HG03442 (cell line): Measurements from ENCODE around the gene ZNF483.
"Not testable (repeated sequence)": the region's sequence is repeated elsewhere in the genome, so short reads cannot be mapped to it uniquely, and the experiment has no call there.

Experiments
- ATAC-seq: cut with Tn5 transposase; IDR thresholded peaks from one replicate; pipeline ENCODE4 v1.9.1; 2021; ENCODE audit warnings: mild to moderate bottlenecking, moderate library complexity; ENCODE audit not compliant: unreplicated experiment

ZNF483 gene

GRCh38 chr9:111610149-111610548, 85.2 kb downstream of the ZNF483 start:
- ATAC-seq, result no peak

- no peak for ATAC-seq
Measured at GRCh38 chr9:111610845-111611244, 85.9 kb downstream of the ZNF483 start.

- no peak for ATAC-seq
Measured at GRCh38 chr9:111613436-111614040, 88.6 kb downstream of the ZNF483 start.

GRCh38 chr9:111615928-111616327, 90.9 kb downstream of the ZNF483 start:
- no peak for ATAC-seq

GRCh38 chr9:111617349-111617748, 92.4 kb downstream of the ZNF483 start:
- ATAC-seq, result not testable (repeated sequence)

GRCh38 chr9:111621895-111622480, 97.0 kb downstream of the ZNF483 start:
- peak; percentile 60 for ATAC-seq

- ATAC-seq, result no peak
Measured at GRCh38 chr9:111622626-111623025, 97.6 kb downstream of the ZNF483 start.
